ENCODE measurements around the gene CDC42BPB.
A peak's percentile ranks its signal among the peaks of the same experiment; 100 is the strongest.

Gene CDC42BPB

DNA sequence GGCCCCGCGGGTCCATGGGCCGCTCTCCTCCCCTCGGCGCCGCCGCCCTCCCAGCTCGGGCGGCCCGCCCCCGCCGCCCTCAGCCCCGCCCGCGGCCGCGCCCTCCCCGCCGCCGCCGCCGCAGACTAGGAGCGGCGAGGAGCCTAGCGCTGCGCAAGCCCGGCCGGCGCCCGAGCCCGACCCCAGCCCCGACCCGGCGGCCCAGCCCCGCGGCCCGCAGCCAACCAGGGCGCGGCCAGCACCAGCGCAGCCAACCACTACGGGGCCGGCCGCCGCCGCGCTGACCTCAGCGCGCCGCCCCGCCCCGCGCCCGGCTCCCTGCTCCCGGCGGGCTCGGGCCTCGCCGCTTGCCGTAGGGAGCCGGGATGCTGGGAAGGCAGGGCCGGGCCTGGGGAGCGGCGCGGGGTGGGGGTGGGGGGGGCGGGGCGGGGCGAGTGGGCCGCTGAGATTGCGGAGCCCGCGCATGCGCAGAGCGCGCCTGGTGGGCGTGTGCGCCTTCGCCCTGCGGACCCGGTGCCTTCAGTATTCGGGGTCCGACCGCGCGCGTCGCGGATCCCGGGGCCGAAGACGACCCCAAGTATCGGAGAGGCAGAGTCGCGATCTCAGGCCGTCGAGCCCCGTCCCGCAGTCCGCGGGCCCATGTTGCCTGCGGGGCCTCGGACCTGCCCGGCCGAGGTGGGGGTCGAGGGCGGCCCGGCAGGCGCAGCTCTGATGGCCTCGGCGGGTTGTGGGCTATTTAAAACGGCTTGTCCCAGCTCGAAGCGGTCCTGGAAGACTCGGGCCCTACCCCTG is at the start of gene CDC42BPB:
Gene CDC42BPB, minus strand, starts transcription at position 178 of the 792 bp plus-strand sequence. CDS start 376 bp downstream, outside the sequence.
- DNase-seq, result peak; percentile 47 to 65

DNA sequence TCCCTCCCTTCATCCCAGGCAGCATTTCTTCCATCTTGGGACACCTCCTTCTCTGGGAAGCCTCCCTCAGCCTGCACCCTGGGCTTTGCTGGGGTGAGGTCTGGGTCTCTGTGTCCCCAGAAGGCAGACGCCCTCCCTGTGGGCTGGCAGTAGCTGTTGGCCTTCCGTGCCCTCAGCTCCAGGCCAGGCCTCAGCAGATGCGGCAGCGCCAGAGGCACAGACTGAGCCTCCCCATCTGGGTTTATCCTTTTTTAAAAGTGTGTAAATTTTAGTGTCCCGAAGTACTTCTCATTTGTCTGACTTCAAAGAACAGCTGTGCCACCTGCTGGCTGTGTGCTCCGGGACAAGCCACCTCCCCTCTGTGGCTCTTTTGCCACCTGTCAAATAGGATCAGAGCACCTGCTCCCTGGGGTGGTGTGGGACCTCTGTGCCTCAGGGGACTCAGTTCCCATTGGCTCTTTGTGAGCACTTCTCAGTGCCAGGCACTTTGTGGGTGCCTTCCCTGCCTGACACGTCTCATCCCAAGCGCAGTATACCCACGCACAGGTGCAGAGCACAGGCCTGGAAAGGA is 48.3 kb upstream of the CDC42BPB start:
- DNase-seq, result no peak

GRCh38 chr14:103104654-103105452 is 47.5 kb upstream of the CDC42BPB start:
- DNase-seq, result peak; percentile 81 to 83

DNA sequence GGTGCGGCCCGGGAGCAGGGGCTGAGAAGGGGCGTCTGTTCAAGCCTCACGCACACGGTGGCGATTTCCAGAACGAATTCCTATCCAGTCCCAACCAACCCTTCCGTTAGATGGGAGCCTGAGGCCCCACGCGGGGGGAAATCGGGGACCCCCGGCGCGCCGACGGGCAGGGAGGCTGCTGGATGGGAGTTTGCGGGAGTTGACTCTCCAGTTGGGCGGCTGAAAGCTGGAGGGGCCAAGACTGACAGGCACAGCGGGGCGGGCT is 47.0 kb upstream of the CDC42BPB start:
- no peak for DNase-seq

- DNase-seq, result no peak
Measured at GRCh38 chr14:103103461-103104388, 46.4 kb upstream of the CDC42BPB start.

GRCh38 chr14:103102689-103103260 is 45.4 kb upstream of the CDC42BPB start:
- no peak for DNase-seq

GRCh38 chr14:103101963-103102688 is 44.8 kb upstream of the CDC42BPB start:
- no peak for DNase-seq

DNA sequence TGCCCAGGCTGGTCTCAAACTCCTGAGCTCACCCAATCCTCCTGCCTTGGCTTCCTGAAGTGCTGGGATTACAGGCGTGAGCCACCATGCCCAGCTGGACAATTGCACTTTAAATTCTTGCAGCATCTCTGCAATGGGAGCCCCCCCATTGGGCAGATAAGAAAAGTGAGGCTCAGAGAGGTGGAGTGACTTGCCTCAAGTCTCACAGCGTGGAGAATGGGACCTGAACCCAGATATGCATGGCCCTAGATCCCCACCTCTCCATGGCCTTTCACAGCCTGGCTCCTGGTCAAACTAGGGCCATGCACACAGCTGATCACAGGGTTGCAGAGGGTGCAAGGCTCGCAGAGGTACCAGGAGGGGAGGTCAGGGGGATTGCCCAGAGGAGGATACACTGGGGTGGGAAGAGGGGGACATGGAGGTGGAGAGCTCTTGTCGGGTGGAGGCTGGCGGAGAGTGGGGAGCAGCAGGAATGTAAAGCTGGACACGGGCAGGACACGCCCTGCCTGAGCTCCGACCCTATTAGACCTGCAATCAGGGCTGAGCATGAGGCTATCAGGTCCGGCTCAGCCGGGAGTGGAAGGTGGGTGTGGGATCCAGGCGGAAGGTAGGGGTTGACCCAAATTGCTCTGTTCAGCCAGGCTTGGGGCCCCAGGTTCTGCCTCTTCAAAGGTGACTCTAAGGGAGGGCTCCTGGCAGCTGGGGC is 44.1 kb upstream of the CDC42BPB start:
- DNase-seq, result no peak

- DNase-seq, result no peak
Measured at GRCh38 chr14:103100281-103101121, 43.2 kb upstream of the CDC42BPB start.

GRCh38 chr14:103099733-103100280 is 42.5 kb upstream of the CDC42BPB start:
- DNase-seq, result no peak

DNA sequence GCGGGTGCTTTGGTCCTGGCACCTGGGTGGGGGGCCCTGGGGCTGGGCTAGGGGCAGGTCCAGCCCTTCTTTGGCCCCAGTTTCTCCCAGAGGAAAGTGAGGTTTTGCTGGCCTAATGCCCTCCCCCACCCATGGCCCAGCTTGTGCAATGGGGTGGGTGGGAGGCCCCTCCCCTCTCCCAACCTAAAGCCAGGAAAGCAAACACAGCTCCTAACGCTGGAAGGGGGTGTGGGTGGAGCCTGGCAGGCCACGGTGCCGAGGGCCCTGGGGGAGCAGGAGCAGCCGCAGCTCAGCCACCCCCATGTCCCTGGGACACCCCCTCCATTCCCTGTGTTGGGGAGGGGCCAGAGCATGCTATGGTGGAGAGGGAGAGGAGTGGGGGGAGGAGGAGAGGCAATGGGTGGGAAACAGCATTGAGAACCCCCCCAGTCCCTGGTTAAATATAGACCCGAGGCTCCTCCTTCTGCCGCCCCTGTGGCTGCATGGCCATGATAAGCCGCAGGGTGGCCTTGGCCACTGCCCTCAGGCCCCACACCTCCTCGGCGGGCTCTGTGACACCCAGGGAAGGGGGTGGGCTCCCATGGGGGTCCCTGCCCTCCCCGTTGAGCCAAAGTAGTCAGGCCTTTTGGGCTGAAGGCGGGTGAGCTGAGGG is 41.9 kb upstream of the CDC42BPB start:
- DNase-seq, result no peak

DNA sequence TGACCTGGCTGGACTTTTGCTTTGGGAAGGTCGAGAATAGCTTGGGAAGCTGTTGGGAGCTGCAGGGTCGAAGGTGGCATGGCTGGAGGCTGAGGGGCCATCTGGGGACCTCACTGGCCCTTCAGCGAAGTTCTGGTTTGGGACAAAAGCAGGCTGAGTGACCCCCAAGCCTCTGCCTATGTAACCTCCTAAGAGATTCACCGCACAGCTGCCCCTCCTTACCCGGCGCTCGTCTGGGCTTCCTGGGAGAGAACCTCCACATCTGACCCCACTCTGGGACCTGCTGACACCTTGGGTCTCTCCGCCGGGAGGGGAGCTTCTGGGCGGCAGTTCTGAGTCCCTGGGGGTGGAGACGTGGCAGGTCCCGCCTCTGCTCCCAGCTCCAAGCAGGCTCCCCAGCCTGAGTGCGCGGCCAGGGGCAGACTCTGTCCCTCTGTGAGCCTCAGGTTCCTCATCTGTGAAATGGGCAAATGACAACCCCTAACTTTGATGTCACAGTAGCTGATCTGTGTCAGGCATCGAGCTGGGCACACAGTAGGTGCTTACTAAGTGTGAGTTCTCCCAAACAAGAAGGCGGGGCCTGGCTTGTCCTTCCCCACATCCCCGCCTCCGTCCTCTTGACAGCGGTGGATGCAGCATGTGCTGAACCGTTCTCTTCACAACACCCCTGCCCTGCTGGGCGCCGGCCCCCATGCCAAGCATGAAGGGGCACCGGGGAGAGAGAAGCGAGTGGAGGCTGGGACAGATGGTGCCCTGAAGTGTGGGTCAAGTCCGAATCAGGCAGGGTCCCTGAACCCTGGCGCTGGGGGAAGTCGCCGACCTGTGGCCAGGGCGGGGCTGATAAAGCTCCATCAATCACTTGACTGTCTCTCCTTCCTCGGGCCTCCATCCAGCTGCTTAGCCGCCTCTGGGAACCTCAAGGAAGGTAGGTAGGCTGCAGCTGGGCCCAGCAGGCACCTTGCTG is 40.9 kb upstream of the CDC42BPB start:
- DNase-seq, result no peak

DNA sequence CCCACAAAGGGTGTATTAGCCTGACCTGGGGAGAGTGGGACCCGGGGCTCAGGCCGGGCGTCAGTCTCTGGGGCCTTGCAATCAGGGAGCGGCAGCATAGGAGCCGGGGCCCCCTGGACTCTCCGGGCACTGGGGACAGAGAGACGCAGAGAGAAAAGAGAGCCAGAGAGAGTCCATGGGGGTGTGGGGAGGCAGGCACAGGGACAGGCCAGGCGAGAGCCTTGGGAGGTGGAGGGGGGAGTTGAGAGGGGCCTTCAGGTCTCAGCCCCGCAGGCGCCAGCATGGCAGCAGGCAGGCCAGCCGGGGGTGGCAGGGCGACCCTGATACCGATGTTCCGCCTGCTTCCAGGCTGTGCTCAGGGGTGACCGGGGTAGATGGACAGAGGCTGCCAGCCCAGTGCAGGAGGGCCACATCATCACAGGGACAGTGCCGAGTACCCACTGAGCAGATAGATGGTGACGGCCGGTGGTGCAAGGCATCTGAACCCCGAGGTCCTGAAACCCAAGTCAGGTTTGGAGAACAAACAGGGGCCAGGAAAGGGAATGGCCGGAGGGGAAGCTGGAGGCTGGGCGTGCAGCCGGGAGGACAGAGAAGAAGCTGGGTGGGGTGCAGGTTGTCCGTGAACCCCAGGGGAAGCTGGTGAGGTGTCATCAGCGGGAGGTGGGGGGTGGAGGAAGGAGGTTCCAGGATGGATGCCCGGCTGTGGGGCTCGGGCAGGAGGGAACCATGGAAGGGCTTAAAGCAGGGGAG is 40.1 kb upstream of the CDC42BPB start:
- DNase-seq, result no peak

- no peak for DNase-seq
Measured at GRCh38 chr14:103096387-103096786, 39.0 kb upstream of the CDC42BPB start.

GRCh38 chr14:103095210-103095778 is 37.9 kb upstream of the CDC42BPB start:
- DNase-seq, result no peak

GRCh38 chr14:103094406-103095209 is 37.3 kb upstream of the CDC42BPB start, which contains the start of gene EXOC3L4:
Gene EXOC3L4 (plus strand): TSS chr14:103094725. CDS start chr14:103100220, 5,495 bp downstream.
- no peak for DNase-seq
